Stimulated activated CD8-positive, alpha-beta memory T cell treated with anti-CD3 and anti-CD28 coated beads, Interleukin-15, amount 100 ng/mL, for 1 hour (primary cell): ENCODE results near the gene ALG13.
"Not testable (repeated sequence)": the region's sequence is repeated elsewhere in the genome, so short reads cannot be mapped to it uniquely, and the experiment has no call there.

Experiments used
- DNase-seq: peaks from one replicate; pipeline ENCODE4 v3.0.0-alpha.2; 2020; ENCODE audit warnings: low read depth

Gene ALG13

GRCh38 chrX:111759686-111760085 is 78.7 kb downstream of the ALG13 start:
- DNase-seq: no peak

GRCh38 chrX:111761578-111762135 is 80.7 kb downstream of the ALG13 start:
- DNase-seq: no peak

GRCh38 chrX:111778591-111778990 is 97.6 kb downstream of the ALG13 start:
- DNase-seq: no peak

GRCh38 chrX:111779582-111779981 is 98.6 kb downstream of the ALG13 start:
- DNase-seq: no peak

- DNase-seq: no peak
These were observed 103.7 kb downstream of the ALG13 start for GRCh38 chrX:111784667-111785066.

GRCh38 chrX:111790054-111790453 is 109.1 kb downstream of the ALG13 start:
- DNase-seq: not testable (repeated sequence)
